MM.1S (cell line): ENCODE data around the gene SLC49A4.

Source experiments
- DNase-seq: peaks from one replicate; pipeline ENCODE4 v3.0.0-alpha.2; 2015
- H2AFZ ChIP-seq: fragments of 300-600 bp; sonication (generic); 2 replicates; pipeline ENCODE4 v1.6.0; 2016; ENCODE audit warnings: antibody characterized with exemption, low read length
- H3F3A ChIP-seq: fragments of 300-600 bp; sonication (generic); 2 replicates; pipeline ENCODE4 v1.6.1; 2016; ENCODE audit warnings: mild to moderate bottlenecking, antibody characterized with exemption, low read length, moderate library complexity, mixed read lengths; ENCODE audit not compliant: insufficient read depth
- H3K27ac ChIP-seq: fragments of 300-600 bp; sonication (generic); 2 replicates; pipeline ENCODE4 v1.5.1; 2016; ENCODE audit warnings: mild to moderate bottlenecking, low read length
- H3K27me3 ChIP-seq: fragments of 300-600 bp; sonication (generic); replicated peaks from 2 replicates; pipeline ENCODE4 v1.6.0; 2016; ENCODE audit warnings: low read length; ENCODE audit not compliant: insufficient read depth
- H3K36me3 ChIP-seq: fragments of 300-600 bp; sonication (generic); replicated peaks from 2 replicates; pipeline ENCODE4 v1.6.1; 2016; ENCODE audit warnings: mild to moderate bottlenecking, low read length, mixed read lengths; ENCODE audit not compliant: insufficient read depth
- H3K4me1 ChIP-seq: fragments of 300-600 bp; sonication (generic); 2 replicates; pipeline ENCODE4 v1.6.1; 2016; ENCODE audit warnings: low read length, mixed read lengths
- H3K4me2 ChIP-seq: fragments of 300-600 bp; sonication (generic); 2 replicates; pipeline ENCODE4 v1.6.0; 2016; ENCODE audit warnings: low read depth, low read length
- H3K4me3 ChIP-seq: fragments of 300-600 bp; sonication (generic); 2 replicates; pipeline ENCODE4 v1.5.1; 2016; ENCODE audit warnings: low read length, mixed read lengths
- H3K79me2 ChIP-seq: fragments of 300-600 bp; sonication (generic); 2 replicates; pipeline ENCODE4 v1.6.1; 2016; ENCODE audit warnings: mixed run types, low read length, mixed read lengths
- H3K9ac ChIP-seq: fragments of 300-600 bp; sonication (generic); 2 replicates; pipeline ENCODE4 v1.6.1; 2016; ENCODE audit warnings: low read length, mixed read lengths
- H3K9me2 ChIP-seq: fragments of 300-600 bp; sonication (generic); replicated peaks from 2 replicates; pipeline ENCODE4 v1.6.1; 2016; ENCODE audit warnings: mild to moderate bottlenecking, low read length, mixed read lengths; ENCODE audit not compliant: insufficient read depth
- H3K9me3 ChIP-seq: fragments of 300-600 bp; sonication (generic); replicated peaks from 2 replicates; pipeline ENCODE4 v1.6.1; 2016; ENCODE audit warnings: mild to moderate bottlenecking, low read length, mixed read lengths; ENCODE audit not compliant: insufficient read depth
- H4K20me1 ChIP-seq: fragments of 300-600 bp; sonication (generic); 2 replicates; pipeline ENCODE4 v1.6.1; 2016; ENCODE audit warnings: mild to moderate bottlenecking, low read length, moderate library complexity, mixed read lengths; ENCODE audit not compliant: insufficient read depth
- CTCF ChIP-seq: fragments of 300-600 bp; sonication (generic); IDR thresholded peaks from 2 replicates; pipeline ENCODE4 v1.5.1; 2016; ENCODE audit warnings: antibody characterized with exemption, low read length, mixed read lengths
- EZH2 ChIP-seq: fragments of 300-600 bp; sonication (generic); optimal IDR thresholded peaks from 2 replicates; pipeline ENCODE3; 2017; ENCODE audit warnings: low read depth, mild to moderate bottlenecking, antibody characterized with exemption, low read length, mixed read lengths
- EZH2phosphoT487 ChIP-seq: fragments of 300-600 bp; sonication (generic); IDR thresholded peaks from 2 replicates; pipeline ENCODE4 v1.6.1; 2018; ENCODE audit warnings: antibody characterized with exemption, low read length

The SLC49A4 gene

GRCh38 chr3:122760453-122761271 is 34.2 kb upstream of the SLC49A4 start:
- H3K4me1 ChIP-seq, result peaks cover 18% of the 10 kb centered on the region; the same call in 1 of the 2 replicates
- no peak overlapping the region for H3K4me2 ChIP-seq
- no peaks in the 10 kb centered on the region for H4K20me1 ChIP-seq
- H3F3A ChIP-seq, result no peaks in the 10 kb centered on the region
- TF ChIP-seq CTCF (no peak), EZH2phosphoT487 (no peak), EZH2 (no peak)
- H2AFZ ChIP-seq, result no peak overlapping the region
- no peak overlapping the region for H3K9ac ChIP-seq
- H3K27me3 ChIP-seq, result no peaks in the 10 kb centered on the region
- H3K4me3 ChIP-seq, result no peak overlapping the region
- H3K27ac ChIP-seq, result no peak overlapping the region
- no peaks in the 10 kb centered on the region for H3K36me3 ChIP-seq
- DNase-seq, result no peak
- no peaks in the 10 kb centered on the region for H3K9me2 ChIP-seq
- no peaks in the 10 kb centered on the region for H3K9me3 ChIP-seq
- H3K79me2 ChIP-seq, result no peaks in the 10 kb centered on the region

GRCh38 chr3:122766430-122766829 is 28.4 kb upstream of the SLC49A4 start:
- Histone ChIP-seq H3K36me3 (no peaks in the 10 kb centered on the region), H3K4me1 (peaks cover 15% of the 10 kb centered on the region), H3K27ac (peak overlapping the region; percentile 34; the same call in 1 of the 2 replicates), H3K4me3 (no peak overlapping the region), H3K27me3 (no peaks in the 10 kb centered on the region), H3F3A (0 out of 2 replicates have a peak, but pooled peaks cover 9% of the 10 kb centered on the region), H3K9me2 (no peaks in the 10 kb centered on the region), H3K9ac (no peak overlapping the region), H3K4me2 (no peak overlapping the region), H2AFZ (no peak overlapping the region), H4K20me1 (no peaks in the 10 kb centered on the region), H3K9me3 (no peaks in the 10 kb centered on the region), H3K79me2 (no peaks in the 10 kb centered on the region)
- TF ChIP-seq EZH2phosphoT487 (no peak), EZH2 (no peak), CTCF (no peak)
- no peak for DNase-seq

- Histone ChIP-seq H3K9me3 (no peaks in the 10 kb centered on the region), H3F3A (0 out of 2 replicates have a peak, but pooled peaks cover 9% of the 10 kb centered on the region), H2AFZ (no peak overlapping the region), H3K9ac (no peak overlapping the region), H3K27ac (no peak overlapping the region), H3K79me2 (no peaks in the 10 kb centered on the region), H4K20me1 (no peaks in the 10 kb centered on the region), H3K27me3 (no peaks in the 10 kb centered on the region), H3K36me3 (no peaks in the 10 kb centered on the region), H3K4me3 (no peak overlapping the region), H3K9me2 (no peaks in the 10 kb centered on the region), H3K4me1 (peaks cover 15% of the 10 kb centered on the region), H3K4me2 (no peak overlapping the region)
- TF ChIP-seq CTCF, result no peak
- TF ChIP-seq EZH2phosphoT487, result no peak
- TF ChIP-seq EZH2, result no peak
- DNase-seq, result no peak
Measured at GRCh38 chr3:122767540-122768372, 27.1 kb upstream of the SLC49A4 start.
